22Rv1 (cell line): ENCODE results near the gene SPOCK1.

Experiments used
- CTCF ChIP-seq: fragments of 450-650 bp; IDR thresholded peaks from 2 replicates; pipeline ENCODE4 v1.5.1; 2017; ENCODE audit warnings: mild to moderate bottlenecking
- ZFX ChIP-seq: fragments of 450-650 bp; IDR thresholded peaks from 2 replicates; pipeline ENCODE4 v1.6.1; 2017; ENCODE audit warnings: antibody characterized with exemption, borderline replicate concordance

GRCh38 chr5:137098663-137099062 is 400.5 kb downstream of the SPOCK1 start:
- TF ChIP-seq CTCF (no peak), ZFX (no peak)
